ENCODE measurements around the gene MAPKAPK3.

MAPKAPK3 gene

DNA sequence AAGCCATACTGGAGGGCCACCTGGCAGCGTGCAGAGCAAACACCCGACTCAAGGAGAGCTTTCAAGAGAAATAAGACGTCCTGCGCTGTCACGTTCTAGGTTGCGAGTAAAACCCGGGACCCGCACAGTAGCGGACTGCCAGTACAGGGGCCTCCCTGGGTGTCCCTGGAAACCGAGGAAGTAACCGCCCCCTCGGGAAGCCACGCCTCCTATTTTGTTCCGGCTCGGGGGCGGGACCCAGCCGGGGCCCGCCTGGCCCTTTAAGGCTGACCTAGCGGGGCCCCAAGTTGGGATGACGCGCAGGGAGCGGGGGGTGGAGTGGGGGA is 218 bp upstream of the MAPKAPK3 start:
- in situ Hi-C loops (cut with MboI; ENCODE audit: low sequenced_read_pairs, unreplicated experiment): no loop called here
- TF ChIP-seq, protein P1, sequence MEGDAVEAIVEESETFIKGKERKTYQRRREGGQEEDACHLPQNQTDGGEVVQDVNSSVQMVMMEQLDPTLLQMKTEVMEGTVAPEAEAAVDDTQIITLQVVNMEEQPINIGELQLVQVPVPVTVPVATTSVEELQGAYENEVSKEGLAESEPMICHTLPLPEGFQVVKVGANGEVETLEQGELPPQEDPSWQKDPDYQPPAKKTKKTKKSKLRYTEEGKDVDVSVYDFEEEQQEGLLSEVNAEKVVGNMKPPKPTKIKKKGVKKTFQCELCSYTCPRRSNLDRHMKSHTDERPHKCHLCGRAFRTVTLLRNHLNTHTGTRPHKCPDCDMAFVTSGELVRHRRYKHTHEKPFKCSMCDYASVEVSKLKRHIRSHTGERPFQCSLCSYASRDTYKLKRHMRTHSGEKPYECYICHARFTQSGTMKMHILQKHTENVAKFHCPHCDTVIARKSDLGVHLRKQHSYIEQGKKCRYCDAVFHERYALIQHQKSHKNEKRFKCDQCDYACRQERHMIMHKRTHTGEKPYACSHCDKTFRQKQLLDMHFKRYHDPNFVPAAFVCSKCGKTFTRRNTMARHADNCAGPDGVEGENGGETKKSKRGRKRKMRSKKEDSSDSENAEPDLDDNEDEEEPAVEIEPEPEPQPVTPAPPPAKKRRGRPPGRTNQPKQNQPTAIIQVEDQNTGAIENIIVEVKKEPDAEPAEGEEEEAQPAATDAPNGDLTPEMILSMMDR (IDR thresholded peaks at IDR 0.05; ENCODE audit: borderline replicate concordance, control extremely low read depth, extremely low read depth, insufficient read depth, missing control alignments): no peak
- peak; percentile 95 for DNase-seq (ENCODE audit: low spot score)

DNA sequence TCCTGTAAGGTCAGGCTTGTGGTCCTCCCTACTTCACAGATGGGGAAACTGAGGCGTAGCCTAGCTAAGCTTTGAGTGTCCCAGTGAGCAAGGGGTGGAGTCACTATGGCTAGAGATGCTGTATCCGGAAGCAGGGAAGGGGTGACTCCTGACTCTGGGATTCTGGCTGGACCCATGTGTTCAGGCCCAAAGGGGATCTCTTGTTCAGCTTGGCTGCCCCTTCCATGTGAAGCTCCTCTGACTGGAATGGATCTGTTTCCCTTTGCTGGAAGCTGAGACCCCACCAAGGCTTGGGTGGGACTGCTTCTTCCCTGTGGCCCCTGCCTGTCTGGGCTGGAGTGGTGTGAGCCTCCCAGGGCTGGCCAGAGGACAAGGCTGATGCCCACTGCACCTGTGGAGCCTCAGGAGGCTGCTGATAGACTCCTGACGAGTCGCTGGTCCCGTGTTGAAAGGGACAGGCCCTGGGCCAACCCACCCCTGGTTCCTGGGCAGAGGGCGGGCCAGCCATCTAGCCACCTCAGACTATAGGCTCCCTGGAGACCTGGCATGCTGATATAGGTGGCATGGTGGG is 1.0 kb downstream of the MAPKAPK3 start:
- no peak for DNase-seq (ENCODE audit: low spot score)
- TF ChIP-seq, protein P1 (IDR thresholded peaks at IDR 0.05; ENCODE audit: borderline replicate concordance, control extremely low read depth, extremely low read depth, insufficient read depth, missing control alignments): no peak
- in situ Hi-C loops (cut with MboI; ENCODE audit: low sequenced_read_pairs, unreplicated experiment): no loop called here

DNA sequence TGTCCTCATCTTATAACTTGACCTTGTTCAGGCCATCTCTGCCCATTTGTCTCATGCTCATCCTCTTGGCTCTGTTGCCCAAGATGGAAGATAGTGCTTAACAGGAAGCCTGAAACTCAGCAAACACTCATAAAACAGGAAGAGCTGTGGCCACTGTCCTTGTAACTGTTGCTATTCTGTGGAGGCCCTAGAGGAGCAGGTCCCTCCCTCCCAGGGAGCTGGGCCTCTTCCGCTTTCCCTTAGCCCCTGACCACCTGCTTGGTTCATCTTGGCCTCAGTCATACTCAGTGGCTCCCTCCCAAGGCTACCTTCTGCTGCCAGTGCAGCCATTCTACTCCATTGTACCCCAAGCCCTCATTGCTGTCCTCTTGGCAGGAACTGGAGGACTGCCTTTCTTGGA is 3.5 kb downstream of the MAPKAPK3 start:
- no peak for DNase-seq (ENCODE audit: low spot score)
- TF ChIP-seq, protein P1 (IDR thresholded peaks at IDR 0.05; ENCODE audit: borderline replicate concordance, control extremely low read depth, extremely low read depth, insufficient read depth, missing control alignments): no peak
- in situ Hi-C loops (cut with MboI; ENCODE audit: low sequenced_read_pairs, unreplicated experiment): no loop called here

DNA sequence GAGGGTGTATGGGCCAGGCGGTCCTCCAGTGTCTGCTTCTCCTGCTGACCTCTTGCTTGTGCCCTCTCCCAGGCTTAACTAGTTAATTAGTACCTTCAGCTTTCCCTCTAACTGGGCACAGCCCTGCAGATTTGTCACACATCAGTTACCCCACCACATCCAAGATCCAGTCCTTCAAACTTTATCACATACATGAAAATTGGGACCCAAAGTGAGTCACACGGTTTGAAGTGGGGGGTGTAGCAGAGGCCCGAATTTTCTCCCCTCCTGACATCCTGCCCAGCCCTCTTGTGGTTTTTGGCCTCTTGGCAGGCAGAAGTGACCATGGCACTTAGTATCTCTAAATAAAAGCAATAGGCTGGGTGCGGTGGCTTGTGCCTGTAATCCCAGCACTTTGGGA is 3.9 kb downstream of the MAPKAPK3 start:
- in situ Hi-C loops (cut with MboI; ENCODE audit: low sequenced_read_pairs, unreplicated experiment): no loop called here
- no peak for DNase-seq (ENCODE audit: low spot score)
- TF ChIP-seq, protein P1 (IDR thresholded peaks at IDR 0.05; ENCODE audit: borderline replicate concordance, control extremely low read depth, extremely low read depth, insufficient read depth, missing control alignments): no peak

DNA sequence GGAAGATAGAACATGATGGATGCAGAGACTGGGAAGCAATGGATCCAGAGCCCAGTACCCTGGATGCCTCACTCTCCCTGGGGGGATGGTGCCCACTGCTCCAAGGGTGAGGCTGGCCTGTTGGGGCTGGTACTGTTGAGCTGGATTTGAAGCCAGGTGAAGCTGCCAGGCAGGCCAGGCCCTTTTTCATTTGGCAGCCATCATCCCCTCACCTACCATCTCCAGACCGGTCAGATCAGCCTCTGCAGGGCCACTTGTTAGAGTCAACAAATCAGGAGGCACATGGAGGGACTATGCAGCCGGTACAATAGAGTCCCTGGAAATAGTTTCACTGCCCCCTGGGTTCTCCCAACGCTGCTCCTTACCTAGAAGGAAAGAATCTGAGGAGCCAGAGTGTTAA is 5.9 kb downstream of the MAPKAPK3 start:
- DNase-seq (ENCODE audit: low spot score): no peak
- in situ Hi-C loops (cut with MboI; ENCODE audit: low sequenced_read_pairs, unreplicated experiment): no loop called here
- TF ChIP-seq, protein P1 (IDR thresholded peaks at IDR 0.05; ENCODE audit: borderline replicate concordance, control extremely low read depth, extremely low read depth, insufficient read depth, missing control alignments): no peak

DNA sequence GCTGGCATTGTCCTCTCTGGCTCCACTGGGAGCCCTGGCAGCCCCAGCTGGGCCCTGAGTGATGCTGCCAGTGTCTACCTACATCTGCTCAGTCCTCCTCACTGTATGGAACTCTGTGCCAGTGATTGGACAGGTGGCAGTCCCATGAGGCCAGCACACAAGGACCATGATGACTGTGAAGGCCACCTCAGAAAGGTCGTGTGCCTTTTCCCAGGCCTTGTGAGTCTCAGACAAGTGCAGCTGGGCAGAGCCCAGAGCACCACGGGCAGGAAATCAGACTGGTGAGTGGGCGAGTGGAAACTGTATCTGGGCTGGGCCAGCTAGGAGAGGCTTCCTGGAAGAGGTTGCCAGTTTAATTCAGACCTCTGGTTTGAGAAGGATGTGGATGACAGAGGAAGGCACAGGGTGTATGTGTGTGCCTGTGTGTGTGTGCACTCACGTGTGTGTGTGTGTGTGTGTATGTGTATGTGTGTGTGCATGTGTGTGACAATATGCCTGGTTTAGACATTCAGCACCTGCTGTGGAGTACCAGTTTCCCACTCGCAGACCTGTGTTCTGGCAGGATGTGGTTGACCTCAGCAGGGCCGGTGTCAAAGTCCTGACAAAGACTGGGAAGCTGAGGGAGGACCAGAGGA is 7.0 kb downstream of the MAPKAPK3 start:
- DNase-seq (ENCODE audit: low spot score): no peak
- in situ Hi-C loops (cut with MboI; ENCODE audit: low sequenced_read_pairs, unreplicated experiment): no loop called here
- TF ChIP-seq, protein P1 (IDR thresholded peaks at IDR 0.05; ENCODE audit: borderline replicate concordance, control extremely low read depth, extremely low read depth, insufficient read depth, missing control alignments): no peak
